Astrocyte (in vitro differentiated cells and primary cell): Measurements from ENCODE around the gene MICALL1. TPM values are rescaled to one million over a fixed set of nuclear protein-coding genes. Genes with fewer than 3 reads are reported as not detected.

Source experiments
- DNase-seq: peaks from one replicate; pipeline ENCODE4 v3.0.0-alpha.2; 2010; ENCODE audit warnings: low read depth
- FAIRE-seq: peaks from 2 replicates; lab custom pipeline; 2011; peaks lifted over from hg19 to GRCh38; lab: Jason Lieb, UNC
- H2AFZ ChIP-seq: 2 replicates; pipeline ENCODE4 v1.6.0; 2012; ENCODE audit warnings: low read depth, low read length, inconsistent platforms
- H3K27ac ChIP-seq: 2 replicates; pipeline ENCODE4 v1.5.1; 2011; ENCODE audit warnings: low read depth, low read length, inconsistent platforms
- H3K27me3 ChIP-seq: 2 replicates; pipeline ENCODE4 v1.6.0; 2011; ENCODE audit warnings: low read length, inconsistent platforms; ENCODE audit not compliant: insufficient read depth
- H3K36me3 ChIP-seq: 2 replicates; pipeline ENCODE4 v1.5.1; 2011; ENCODE audit warnings: low read length, inconsistent platforms; ENCODE audit not compliant: insufficient read depth
- H3K4me1 ChIP-seq: 2 replicates; pipeline ENCODE4 v1.5.1; 2011; ENCODE audit warnings: low read length, inconsistent platforms; ENCODE audit not compliant: insufficient read depth
- H3K4me2 ChIP-seq: 2 replicates; pipeline ENCODE4 v1.6.0; 2012; ENCODE audit warnings: low read length, inconsistent platforms
- H3K4me3 ChIP-seq: 2 replicates; pipeline ENCODE4 v1.5.1; 2011; ENCODE audit warnings: low read depth, mild to moderate bottlenecking, low read length, inconsistent platforms; ENCODE audit not compliant: insufficient read depth
- H3K79me2 ChIP-seq: 2 replicates; pipeline ENCODE4 v1.6.0; 2012; ENCODE audit warnings: mild to moderate bottlenecking, low read length, inconsistent platforms; ENCODE audit not compliant: insufficient read depth
- H3K9ac ChIP-seq: 2 replicates; pipeline ENCODE4 v1.6.0; 2012; ENCODE audit warnings: mild to moderate bottlenecking, low read length, inconsistent platforms
- H3K9me3 ChIP-seq: 2 replicates; pipeline ENCODE4 v1.5.1; 2012; ENCODE audit warnings: low read depth, mild to moderate bottlenecking, low read length, inconsistent platforms; ENCODE audit not compliant: insufficient read depth
- H4K20me1 ChIP-seq: 2 replicates; pipeline ENCODE4 v1.6.0; 2012; ENCODE audit warnings: low read length, inconsistent platforms; ENCODE audit not compliant: insufficient read depth
- H3K27ac Mint-ChIP-seq: one replicate; pipeline ENCODE4 v1.8.0; 2021; ENCODE audit warnings: mild to moderate bottlenecking, mixed read lengths; ENCODE audit not compliant: unreplicated experiment
- H3K27me3 Mint-ChIP-seq: one replicate; pipeline ENCODE4 v1.8.0; 2021; ENCODE audit warnings: low read depth, mixed read lengths; ENCODE audit not compliant: unreplicated experiment
- H3K36me3 Mint-ChIP-seq: one replicate; pipeline ENCODE4 v1.8.0; 2021; ENCODE audit warnings: low read depth, mixed read lengths; ENCODE audit not compliant: unreplicated experiment
- H3K4me1 Mint-ChIP-seq: one replicate; pipeline ENCODE4 v1.8.0; 2021; ENCODE audit warnings: low read depth, mixed read lengths; ENCODE audit not compliant: unreplicated experiment
- H3K4me3 Mint-ChIP-seq: one replicate; pipeline ENCODE4 v1.8.0; 2021; ENCODE audit warnings: mild to moderate bottlenecking, moderate library complexity, mixed read lengths; ENCODE audit not compliant: unreplicated experiment
- H3K9me3 Mint-ChIP-seq: one replicate; pipeline ENCODE4 v1.8.0; 2021; ENCODE audit warnings: mild to moderate bottlenecking, mixed read lengths; ENCODE audit not compliant: unreplicated experiment
- CTCF ChIP-seq: IDR thresholded peaks from 2 replicates; pipeline ENCODE4 v1.5.1; 2011; ENCODE audit warnings: low read depth, mild to moderate bottlenecking, inconsistent platforms, low read length, moderate library complexity; ENCODE audit not compliant: insufficient read depth
- EZH2 ChIP-seq: IDR thresholded peaks from 2 replicates; pipeline ENCODE4 v1.6.1; 2012; ENCODE audit warnings: mild to moderate bottlenecking, low read length, inconsistent platforms; ENCODE audit not compliant: insufficient read depth
- total RNA-seq: library from RNA; stranded (reverse); gene quantifications from 2 replicates; pipeline ENCODE4 v1.2.1, GENCODE V29; 2021

MICALL1 gene
- total RNA-seq, 1 donor from 2014 or later: 131 TPM

DNA sequence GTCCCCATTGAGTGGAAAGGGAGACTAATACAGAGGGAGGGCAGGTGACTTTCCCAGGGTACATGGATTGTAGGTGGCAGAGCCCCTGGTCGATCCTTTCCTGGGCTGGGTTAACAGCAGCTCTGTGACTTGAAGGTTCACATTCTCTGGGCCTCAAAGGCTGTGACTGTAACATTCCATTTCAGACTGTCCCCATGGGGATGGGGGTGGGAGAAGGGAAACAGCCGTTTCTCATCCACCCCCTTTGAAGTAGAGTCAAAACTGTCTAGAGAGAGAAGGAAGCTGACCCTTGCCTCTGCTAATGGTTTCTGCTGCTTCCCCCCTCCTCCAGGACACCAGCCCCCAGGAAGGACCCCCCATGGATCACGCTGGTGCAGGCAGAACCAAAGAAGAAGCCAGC is 19.2 kb downstream of the MICALL1 start:
- Histone ChIP-seq H3K4me2 (no peak overlapping the region), H3K36me3 (peaks cover 11% of the 10 kb centered on the region), H3K4me3 (no peak overlapping the region), H3K9me3 (no peaks in the 10 kb centered on the region), H3K9ac (no peak overlapping the region), H3K27ac (no peak overlapping the region), H2AFZ (no peak overlapping the region), H3K27me3 (no peaks in the 10 kb centered on the region), H3K4me1 (peaks cover under 1% of the 10 kb centered on the region), H4K20me1 (peaks cover 48% of the 10 kb centered on the region), H3K79me2 (peaks cover 9% of the 10 kb centered on the region)
- peak overlapping the region; percentile 34 for H3K27ac Mint-ChIP-seq
- no peaks in the 10 kb centered on the region for H3K27me3 Mint-ChIP-seq
- H3K4me3 Mint-ChIP-seq: no peak overlapping the region
- TF ChIP-seq CTCF: no peak
- TF ChIP-seq EZH2: no peak
- peaks cover 6% of the 10 kb centered on the region for H3K36me3 Mint-ChIP-seq
- peaks cover 5% of the 10 kb centered on the region for H3K4me1 Mint-ChIP-seq
- no peaks in the 10 kb centered on the region for H3K9me3 Mint-ChIP-seq
- DNase-seq: no peak
- FAIRE-seq: no peak

DNA sequence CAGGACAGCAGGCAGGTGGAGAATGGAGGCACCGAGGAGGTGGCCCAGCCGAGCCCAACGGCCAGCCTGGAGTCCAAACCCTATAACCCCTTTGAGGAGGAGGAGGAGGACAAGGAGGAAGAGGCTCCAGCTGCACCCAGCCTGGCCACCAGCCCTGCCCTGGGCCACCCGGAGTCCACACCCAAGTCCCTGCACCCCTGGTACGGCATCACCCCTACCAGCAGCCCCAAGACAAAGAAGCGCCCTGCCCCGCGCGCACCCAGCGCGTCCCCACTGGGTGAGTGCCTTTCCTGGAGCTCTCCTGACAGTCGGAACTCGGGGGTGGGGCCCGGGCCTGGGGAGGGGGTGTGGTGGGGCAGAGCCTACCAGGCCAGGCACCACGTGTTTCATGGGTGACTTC is 19.7 kb downstream of the MICALL1 start:
- peaks cover 10% of the 10 kb centered on the region for H3K36me3 ChIP-seq
- no peak overlapping the region for H3K4me2 ChIP-seq
- no peak overlapping the region for H3K4me3 ChIP-seq
- no peak overlapping the region for H2AFZ ChIP-seq
- H3K27ac ChIP-seq: no peak overlapping the region
- H3K9ac ChIP-seq: no peak overlapping the region
- TF ChIP-seq CTCF: no peak
- no peak for TF ChIP-seq EZH2
- no peaks in the 10 kb centered on the region for H3K27me3 Mint-ChIP-seq
- no peaks in the 10 kb centered on the region for H3K9me3 ChIP-seq
- DNase-seq: no peak
- H3K4me1 Mint-ChIP-seq: peaks cover 5% of the 10 kb centered on the region
- no peaks in the 10 kb centered on the region for H3K9me3 Mint-ChIP-seq
- peaks cover 13% of the 10 kb centered on the region for H3K79me2 ChIP-seq
- no peaks in the 10 kb centered on the region for H3K27me3 ChIP-seq
- H3K27ac Mint-ChIP-seq: no peak overlapping the region
- H3K36me3 Mint-ChIP-seq: peaks cover 6% of the 10 kb centered on the region
- no peak overlapping the region for H3K4me3 Mint-ChIP-seq
- peaks cover 4% of the 10 kb centered on the region for H3K4me1 ChIP-seq
- FAIRE-seq: no peak
- peaks cover 53% of the 10 kb centered on the region for H4K20me1 ChIP-seq

GRCh38 chr22:37926358-37926757 is 20.3 kb downstream of the MICALL1 start:
- DNase-seq: no peak
- H3K27me3 ChIP-seq: no peaks in the 10 kb centered on the region
- Mint-ChIP-seq H3K27me3 (no peaks in the 10 kb centered on the region), H3K4me1 (peaks cover 8% of the 10 kb centered on the region), H3K4me3 (no peak overlapping the region), H3K27ac (no peak overlapping the region), H3K9me3 (no peaks in the 10 kb centered on the region), H3K36me3 (peaks cover 7% of the 10 kb centered on the region)
- peaks cover 9% of the 10 kb centered on the region for H3K36me3 ChIP-seq
- peaks cover 13% of the 10 kb centered on the region for H3K79me2 ChIP-seq
- no peak overlapping the region for H2AFZ ChIP-seq
- H3K4me1 ChIP-seq: peaks cover 6% of the 10 kb centered on the region
- no peaks in the 10 kb centered on the region for H3K9me3 ChIP-seq
- no peak overlapping the region for H3K27ac ChIP-seq
- no peak overlapping the region for H3K9ac ChIP-seq
- no peak overlapping the region for H3K4me3 ChIP-seq
- H4K20me1 ChIP-seq: peaks cover 58% of the 10 kb centered on the region
- FAIRE-seq: no peak
- TF ChIP-seq CTCF (no peak), EZH2 (no peak)
- no peak overlapping the region for H3K4me2 ChIP-seq
